ENCODE measurements around the gene TMEM52. TPM values are rescaled to one million over a fixed set of nuclear protein-coding genes. Genes with fewer than 3 reads are reported as not detected.

The TMEM52 gene
- total RNA-seq, 1 experiment from 2014 or later, result 9.6 TPM

DNA sequence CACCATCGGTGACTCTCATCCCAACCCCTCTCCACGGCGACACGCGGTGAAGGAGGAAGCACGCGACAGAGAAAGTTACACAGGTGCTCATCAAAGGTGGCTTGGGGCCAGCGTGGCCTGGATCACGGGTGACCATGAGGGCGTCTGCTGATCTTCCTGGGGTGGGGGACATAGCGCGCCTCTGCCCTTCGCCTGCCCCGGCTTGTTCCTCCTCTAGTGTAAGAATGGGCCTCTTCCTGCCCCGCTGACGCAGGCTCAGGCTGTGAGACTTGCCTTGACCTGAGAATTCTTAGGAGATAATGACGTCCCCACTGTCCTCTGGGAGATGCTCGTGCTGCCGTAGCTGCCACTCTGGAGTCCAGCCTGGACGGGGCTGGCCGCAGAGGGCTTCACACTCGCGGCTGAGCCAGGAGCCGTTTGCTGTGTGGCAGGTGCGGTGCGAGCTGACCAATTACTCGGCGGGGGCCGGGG lies 39.0 kb upstream of the TMEM52 start:
- H3K56ac ChIP-seq (ENCODE audit: insufficient read length, low read depth, low read length), result no peak overlapping the region
- H2AFZ ChIP-seq (ENCODE audit: low read length), result no peak overlapping the region

More for the DNA sequence above, 39.0 kb upstream of the TMEM52 start:
- Histone ChIP-seq H2BK120ac (ENCODE audit: low read depth, low read length, poor library complexity, severe bottlenecking) (no peak overlapping the region), H2AK5ac (ENCODE audit: insufficient read length, low read length) (no peak overlapping the region), H2BK15ac (ENCODE audit: low read depth, low read length) (no peak overlapping the region), H3K23me2 (ENCODE audit: insufficient read length, low read depth, low read length, poor library complexity, severe bottlenecking) (no peaks in the 10 kb centered on the region), H3K18ac (ENCODE audit: insufficient read length, low read depth, low read length) (no peak overlapping the region), H4K20me1 (ENCODE audit: control insufficient read depth, insufficient read depth, insufficient read length) (no peaks in the 10 kb centered on the region), H3K79me2 (ENCODE audit: insufficient read depth, low read length) (no peaks in the 10 kb centered on the region), H2BK12ac (ENCODE audit: insufficient read length, low read depth, low read length) (no peak overlapping the region), H3K79me1 (ENCODE audit: insufficient read depth, low read depth, low read length, poor library complexity, severe bottlenecking) (no peaks in the 10 kb centered on the region), H3K4ac (ENCODE audit: low read depth, low read length) (no peak overlapping the region), H3T11ph (ENCODE audit: low read length) (no peak overlapping the region), H3K27me3 (ENCODE audit: insufficient read depth, low read length) (no peaks in the 10 kb centered on the region), H2BK20ac (ENCODE audit: low read depth, low read length, poor library complexity, severe bottlenecking) (no peak overlapping the region), H3K9ac (ENCODE audit: extremely low read depth, insufficient read length, low read length) (no peak overlapping the region), H3K23ac (ENCODE audit: insufficient read length, low read depth, low read length) (no peak overlapping the region), H3K14ac (ENCODE audit: insufficient read depth, low read length) (no peak overlapping the region), H4K91ac (ENCODE audit: insufficient read length, low read depth, low read length) (no peak overlapping the region), H3K9me3 (ENCODE audit: control insufficient read depth, low read depth, low read length) (no peaks in the 10 kb centered on the region), H4K5ac (ENCODE audit: insufficient read length, low read depth, low read length) (no peak overlapping the region), H2BK5ac (ENCODE audit: insufficient read length, low read length) (no peak overlapping the region), H3K4me1 (ENCODE audit: insufficient read depth, low read length) (no peaks in the 10 kb centered on the region; the same call in 1 of the 2 replicates), H4K8ac (replicated peaks; ENCODE audit: insufficient read length, low read depth, low read length) (no peak overlapping the region), H3K27ac (ENCODE audit: insufficient read length, low read depth, low read length) (no peak overlapping the region), H3K4me2 (ENCODE audit: insufficient read depth, insufficient read length, low read length) (no peak overlapping the region)
- H3K4me3 Mint-ChIP-seq, result no peak overlapping the region
- peaks cover 32 to 37% of the 10 kb centered on the region in 2 experiments for H3K4me1 Mint-ChIP-seq
- H3K9me3 Mint-ChIP-seq, result peaks cover 4 to 6% of the 10 kb centered on the region in 2 experiments; a peak in 3 of 5 replicates
- peaks cover 0 to 2% (median 1%) of the 10 kb centered on the region in 3 experiments; a peak in 1 of 7 replicates for H3K36me3 Mint-ChIP-seq (ENCODE audit: insufficient read depth in 1 of 3, low read depth in 3 of 3)
- TF ChIP-seq, protein P1, sequence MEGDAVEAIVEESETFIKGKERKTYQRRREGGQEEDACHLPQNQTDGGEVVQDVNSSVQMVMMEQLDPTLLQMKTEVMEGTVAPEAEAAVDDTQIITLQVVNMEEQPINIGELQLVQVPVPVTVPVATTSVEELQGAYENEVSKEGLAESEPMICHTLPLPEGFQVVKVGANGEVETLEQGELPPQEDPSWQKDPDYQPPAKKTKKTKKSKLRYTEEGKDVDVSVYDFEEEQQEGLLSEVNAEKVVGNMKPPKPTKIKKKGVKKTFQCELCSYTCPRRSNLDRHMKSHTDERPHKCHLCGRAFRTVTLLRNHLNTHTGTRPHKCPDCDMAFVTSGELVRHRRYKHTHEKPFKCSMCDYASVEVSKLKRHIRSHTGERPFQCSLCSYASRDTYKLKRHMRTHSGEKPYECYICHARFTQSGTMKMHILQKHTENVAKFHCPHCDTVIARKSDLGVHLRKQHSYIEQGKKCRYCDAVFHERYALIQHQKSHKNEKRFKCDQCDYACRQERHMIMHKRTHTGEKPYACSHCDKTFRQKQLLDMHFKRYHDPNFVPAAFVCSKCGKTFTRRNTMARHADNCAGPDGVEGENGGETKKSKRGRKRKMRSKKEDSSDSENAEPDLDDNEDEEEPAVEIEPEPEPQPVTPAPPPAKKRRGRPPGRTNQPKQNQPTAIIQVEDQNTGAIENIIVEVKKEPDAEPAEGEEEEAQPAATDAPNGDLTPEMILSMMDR (conservative IDR thresholded peaks at IDR 0.05), result no peak
- DNase-seq, result no peak
- H3K27ac Mint-ChIP-seq, result no peak overlapping the region; a peak in 1 of 7 replicates
- WGBS (ENCODE audit: extremely low coverage, insufficient read length, low lambda C conversion rate), result no CpG with 5 or more reads among the region's 29 CpGs
- peaks cover 7% of the 10 kb centered on the region for H3K27me3 Mint-ChIP-seq (ENCODE audit: low read depth)

Measured in H9 (cell line).